NK-92 (cell line): ENCODE measurements around the gene MISP3.

Experiments used
- DNase-seq: peaks from one replicate; lab custom pipeline; 2025; ENCODE audit not compliant: unreplicated experiment; lab: John Stamatoyannopoulos, UW

The MISP3 gene

DNA sequence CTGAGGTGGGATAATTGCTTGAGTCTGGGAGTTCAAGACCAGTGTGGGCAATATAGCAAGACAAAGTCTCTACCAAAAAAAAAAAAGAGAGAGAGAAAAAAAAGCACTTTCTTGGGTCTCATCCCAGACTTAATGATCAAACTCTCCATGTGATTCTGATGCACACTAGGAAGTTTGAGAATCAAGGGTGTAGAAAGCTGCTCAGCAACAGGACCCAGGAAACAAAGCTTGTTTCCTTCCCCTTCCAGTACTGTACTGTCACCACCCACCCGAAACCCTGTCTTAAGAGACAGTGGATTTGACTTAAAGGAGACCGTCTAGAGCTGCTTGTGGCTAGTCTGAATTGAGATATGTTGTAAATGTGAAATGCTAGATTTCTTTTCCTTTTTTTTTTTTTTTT is 5.8 kb downstream of the MISP3 start:
- no peak for DNase-seq

DNA sequence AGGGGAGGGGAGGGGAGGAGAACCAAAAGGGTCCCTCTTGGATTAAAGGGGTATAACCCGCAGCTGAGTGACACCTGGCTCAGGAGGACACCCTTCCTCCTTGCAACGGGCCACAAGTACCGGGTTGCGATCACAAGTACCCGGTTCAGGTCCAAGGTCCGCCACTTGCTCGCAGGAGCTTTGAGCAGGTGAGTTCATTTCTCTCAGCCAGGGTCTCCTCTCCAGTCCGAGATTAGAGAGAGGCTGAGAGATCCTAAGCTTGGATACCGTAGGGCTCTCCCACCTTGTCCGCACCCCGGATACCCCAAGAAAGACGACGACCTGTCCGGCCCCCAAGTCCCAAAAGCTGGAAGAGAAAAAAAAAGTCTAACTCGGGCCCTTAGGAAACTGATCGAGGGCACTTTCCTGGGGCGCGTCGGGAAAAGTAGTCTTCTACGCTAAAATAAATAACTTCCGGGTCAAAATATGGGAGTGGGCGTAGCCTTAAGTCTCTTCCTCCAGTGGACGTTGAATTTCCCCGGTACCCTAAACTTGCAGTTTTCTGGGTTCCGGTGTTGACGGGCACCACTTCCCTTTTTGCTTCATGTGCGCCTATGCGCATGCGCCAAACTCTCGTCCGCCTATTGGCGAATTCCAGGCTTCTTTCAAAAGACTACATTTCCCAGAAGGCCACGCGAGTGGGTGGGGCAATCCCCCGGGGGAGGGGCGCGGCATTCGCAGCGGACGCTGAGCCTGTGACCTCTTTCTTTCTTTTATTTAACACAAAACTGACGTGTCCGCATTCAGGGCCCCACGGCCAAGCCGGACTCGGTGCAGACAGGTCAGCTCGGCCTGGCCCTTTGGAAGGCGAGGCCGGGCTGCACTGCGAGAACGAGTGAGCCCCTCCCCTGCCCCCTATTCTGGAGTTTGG is 8.6 kb downstream of the MISP3 start:
- peak; percentile 95 for DNase-seq

DNA sequence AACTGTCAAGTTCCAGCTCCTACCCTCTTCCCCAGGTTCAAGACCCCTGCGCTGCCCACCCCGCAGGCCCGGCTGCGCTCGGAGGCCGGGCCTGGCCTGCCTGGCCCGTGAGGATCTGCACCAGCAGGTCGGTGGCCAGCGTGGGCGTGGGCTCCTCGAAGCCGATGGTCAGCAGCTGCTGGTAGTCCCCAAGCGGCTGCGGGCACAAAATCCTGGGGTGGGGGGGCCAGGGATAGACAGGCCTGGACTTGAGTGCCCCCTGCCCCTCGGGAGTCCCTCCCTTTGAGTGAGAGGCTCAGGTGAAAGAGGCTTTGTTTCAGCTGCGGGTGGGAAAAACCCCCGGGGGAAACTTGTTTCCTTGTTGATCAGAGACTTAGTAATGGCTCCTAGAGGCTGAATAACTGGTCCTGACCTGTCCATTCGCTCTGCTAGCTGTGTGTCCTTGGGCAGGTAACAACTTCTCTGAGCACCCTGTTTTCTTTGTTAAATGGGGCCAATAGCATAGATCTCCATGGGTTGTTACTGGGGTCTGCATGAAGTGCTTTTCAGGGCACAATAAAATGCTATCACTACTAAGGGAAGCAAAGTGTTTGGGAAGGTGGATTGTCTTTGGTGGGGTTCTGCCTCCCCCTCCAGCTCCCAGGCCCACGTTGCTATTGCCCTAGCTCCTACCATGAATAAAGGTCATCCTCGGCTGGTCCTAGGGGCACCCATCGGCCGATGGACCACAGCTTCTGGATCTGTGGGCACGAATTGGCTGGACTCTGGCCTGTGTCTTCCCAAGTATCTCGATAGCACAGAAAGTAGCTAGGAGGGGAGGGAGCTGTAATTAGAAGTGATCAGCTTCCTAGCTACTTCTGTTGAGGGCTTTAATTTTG is 9.4 kb downstream of the MISP3 start:
- no peak for DNase-seq

DNA sequence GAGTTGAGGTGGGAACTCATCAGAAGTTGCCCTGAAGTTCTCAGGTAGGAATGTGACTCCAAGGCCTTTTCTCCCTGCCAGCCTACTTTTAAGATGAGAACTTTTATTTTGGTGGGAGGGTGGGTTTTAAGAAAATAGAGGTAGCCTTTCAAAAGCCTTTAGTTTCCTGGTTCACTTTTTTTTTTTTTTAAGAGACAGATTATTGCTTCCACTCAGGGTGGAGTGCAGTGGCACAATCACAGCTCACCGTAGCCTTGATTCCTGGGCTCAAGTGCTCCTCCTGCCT is 10.0 kb downstream of the MISP3 start:
- no peak for DNase-seq

DNA sequence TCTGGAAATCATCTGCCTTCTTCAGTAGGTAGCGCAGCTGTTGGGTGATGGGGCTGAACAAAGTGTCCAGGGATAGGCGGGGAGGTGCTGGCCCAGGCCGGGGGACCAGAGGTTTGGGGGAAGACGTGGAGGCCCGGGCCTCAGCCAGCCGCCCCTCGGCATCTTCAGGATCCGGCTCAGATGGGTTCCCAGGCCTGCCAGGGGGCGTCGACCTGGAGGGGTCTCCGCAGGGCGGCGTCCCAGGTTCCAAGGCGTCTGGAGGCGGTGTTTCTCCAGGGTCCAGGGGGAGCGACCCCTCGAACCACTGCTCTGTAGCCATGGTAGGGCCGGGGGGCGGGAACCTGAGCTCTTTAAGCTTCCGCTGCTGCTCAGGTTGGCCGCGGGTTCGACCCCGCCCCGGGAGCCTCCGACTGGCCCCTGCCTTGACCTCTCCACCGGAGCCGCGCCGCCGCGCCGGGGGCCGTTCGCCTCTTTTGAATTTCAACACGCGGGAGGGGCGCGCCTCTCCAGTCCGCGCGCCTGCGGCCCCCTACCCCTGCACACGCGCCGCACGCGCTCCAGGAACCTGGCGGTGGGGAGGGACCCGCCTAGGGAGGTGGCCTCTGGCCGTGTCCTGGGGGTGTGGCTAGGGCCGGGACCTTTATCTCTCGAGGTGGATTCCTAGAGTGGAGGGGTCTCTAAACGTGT is 12.9 kb downstream of the MISP3 start, which contains the start of gene C19orf67:
TSS of gene C19orf67 (minus strand) at position 475 of the 687 bp plus-strand sequence. CDS start at position 319, 156 bp downstream.
- no peak for DNase-seq

DNA sequence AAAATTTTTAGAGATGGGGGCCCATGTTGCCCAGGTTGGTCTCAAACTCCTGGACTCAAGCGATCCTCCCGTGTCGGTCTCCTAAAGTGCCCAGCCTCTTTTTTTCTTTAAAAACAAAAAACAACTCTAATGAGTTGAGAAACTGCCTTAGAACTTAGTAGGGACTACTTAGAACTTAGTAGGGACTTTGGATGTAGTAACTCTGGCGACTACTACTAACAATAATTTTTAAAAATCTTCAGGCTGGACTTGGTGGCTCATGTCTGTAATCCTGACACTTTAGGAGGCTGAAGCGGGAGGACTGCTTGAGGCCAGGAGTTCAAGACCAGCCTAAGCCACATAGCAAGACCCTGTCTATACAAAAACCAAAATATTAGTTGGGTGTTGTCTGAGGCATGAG is 13.5 kb downstream of the MISP3 start:
- no peak for DNase-seq

DNA sequence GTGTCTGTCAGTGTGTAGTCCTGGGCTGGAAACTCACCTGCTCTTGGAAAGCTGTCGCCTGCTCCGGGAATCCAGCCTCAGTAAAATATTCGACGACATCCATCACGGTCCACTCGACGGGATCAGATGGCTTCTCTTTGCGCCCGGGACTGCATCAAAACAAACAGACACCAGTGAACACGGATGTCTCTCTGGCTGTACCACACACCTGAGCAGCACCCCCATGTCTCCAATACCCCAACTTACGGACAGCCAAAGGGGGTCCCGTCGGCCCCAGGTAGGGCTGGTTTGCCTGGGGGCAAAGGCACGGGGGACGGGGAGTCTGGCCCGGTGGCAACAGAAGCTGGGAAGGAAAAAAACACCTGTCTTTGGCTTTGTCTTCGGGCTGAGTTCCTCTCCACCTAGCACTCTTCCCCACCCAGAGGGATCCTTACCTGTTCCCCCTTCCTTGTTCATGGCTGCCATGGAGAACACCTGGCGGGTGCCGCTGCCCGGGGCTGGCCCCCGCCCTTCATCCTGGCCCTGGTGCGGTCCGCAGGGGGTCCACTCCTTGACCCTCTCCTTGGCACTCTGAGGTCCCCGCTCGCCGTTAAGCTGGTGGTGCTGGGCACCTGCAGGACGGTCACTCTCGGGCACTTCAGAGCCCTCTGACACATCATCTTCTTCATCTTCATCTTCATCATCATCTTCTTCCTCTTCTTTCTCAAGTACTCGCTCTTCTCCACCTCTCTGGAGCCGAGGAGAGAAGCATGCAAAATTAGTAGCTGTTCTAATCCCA is 16.2 kb downstream of the MISP3 start:
- no peak for DNase-seq

DNA sequence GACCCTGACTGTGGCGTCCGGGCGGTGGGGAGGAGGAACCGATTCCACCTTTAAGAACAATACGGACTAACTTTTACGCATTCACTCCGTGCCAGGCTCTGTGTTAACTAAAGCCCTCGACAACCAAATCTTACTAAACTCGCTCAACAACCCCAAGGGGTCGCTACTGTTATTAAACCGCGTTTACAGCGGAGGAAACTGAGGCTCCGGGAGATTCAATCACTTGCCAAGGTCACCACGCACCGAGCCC is 16.8 kb downstream of the MISP3 start:
- DNase-seq: no peak

DNA sequence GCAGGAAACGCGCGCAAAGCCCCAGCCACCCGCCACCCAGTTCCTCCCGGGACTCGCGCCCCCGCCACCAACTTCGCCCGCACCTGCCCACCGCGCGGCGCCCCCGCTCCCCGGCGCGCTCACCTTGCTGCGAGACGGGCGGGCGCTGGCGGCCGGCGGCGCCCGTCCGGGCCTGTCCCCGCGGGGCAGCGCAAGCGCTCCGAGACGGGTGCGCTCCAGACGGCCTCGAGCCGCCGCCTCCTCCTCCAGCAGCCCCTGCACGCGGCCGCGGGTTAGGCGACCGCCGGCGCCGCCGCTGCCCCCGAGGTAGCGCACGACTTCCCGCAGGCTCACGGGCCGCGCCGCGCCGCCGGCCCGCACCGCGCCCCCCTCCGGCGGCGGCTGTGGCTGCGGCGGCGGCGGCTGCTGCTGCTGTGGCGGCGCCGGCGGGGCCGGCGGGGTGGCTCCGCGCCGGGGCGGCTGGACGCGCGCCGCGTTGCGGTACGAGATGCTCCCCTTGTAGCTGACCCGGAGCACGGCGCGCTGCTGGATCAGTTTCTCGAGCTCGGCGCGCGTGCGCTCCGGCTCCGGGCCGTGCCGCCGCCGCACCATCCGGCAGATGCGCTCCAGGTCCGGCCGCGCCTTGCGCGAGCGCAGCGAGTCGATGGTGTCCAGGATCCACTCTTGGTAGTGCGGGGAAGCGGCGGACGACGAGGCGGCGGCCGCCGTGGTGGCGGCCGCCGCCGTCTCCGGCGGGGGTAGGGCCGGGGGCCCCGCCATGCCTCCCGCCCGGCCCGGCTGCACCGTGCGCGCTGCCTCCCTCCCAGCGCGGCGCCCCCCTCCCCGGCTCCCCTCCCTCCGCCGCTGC is 17.3 kb downstream of the MISP3 start:
- DNase-seq: no peak

DNA sequence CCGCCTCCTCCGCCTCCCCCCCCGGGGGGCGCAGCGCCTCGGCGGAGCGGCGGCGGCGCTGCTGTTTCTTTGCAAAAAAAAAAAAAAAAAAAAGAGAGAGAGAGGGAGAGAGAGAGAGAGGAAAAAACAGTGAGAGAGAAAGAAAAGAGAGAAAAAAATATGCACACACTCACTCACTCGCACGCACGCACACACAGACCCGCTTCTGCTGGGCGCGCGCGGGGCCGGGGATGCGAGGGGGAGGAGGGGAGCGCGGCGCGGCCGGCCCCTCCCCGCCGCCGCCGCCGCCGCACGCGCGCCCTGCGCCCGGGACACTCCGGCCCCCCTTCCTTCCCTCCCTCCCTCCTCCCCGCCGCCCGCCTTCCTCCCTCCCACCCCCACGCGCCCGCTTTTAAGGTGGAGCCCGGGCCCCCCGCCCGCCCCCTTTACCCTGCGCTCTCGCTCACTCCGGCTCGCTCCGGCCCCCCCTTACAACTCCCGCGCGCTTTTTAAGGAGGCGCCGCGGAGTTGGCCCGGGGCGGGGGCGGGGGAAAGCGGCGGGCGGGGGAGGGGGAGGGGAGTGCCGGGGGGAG is 18.0 kb downstream of the MISP3 start, which contains the start of gene SAMD1:
TSS of gene SAMD1 (minus strand) at position 243 of the 572 bp plus-strand sequence.
- DNase-seq: peak; percentile 25

DNA sequence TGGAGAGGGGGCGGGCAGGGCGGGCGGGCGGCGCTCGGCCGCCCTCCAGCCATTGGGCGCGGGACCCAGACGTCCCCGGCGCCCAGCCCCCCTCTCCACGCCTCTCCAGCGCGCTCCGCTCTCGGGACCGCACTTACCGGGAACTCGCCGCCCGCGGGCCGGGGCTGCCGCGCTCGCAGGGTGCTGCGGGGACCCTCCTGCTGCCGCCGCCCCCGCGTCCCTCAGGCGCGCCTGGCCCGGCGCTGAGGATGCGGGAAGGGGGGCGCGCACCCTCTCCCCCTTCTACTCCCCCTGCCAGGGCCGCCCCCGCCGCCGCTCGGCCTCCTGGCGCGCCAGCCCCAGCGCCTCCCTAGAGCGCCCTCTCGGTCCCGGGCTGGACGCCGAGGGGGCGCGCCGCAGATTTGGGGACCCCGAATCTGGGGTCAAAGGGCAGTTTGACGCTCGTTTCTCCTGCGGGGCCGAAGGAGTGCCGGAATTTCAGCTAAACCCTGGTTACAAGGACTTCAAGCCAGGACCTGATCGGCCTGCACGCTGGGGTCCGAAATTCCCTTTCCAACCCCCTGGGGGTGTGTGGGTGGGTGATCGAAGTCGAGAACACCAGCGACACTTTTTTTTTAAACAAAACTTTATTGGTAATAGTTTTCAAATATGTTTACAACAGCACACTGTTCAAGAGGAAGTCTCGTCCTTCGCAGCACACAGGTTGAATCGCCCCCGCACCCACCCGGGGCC is 18.7 kb downstream of the MISP3 start:
- no peak for DNase-seq

DNA sequence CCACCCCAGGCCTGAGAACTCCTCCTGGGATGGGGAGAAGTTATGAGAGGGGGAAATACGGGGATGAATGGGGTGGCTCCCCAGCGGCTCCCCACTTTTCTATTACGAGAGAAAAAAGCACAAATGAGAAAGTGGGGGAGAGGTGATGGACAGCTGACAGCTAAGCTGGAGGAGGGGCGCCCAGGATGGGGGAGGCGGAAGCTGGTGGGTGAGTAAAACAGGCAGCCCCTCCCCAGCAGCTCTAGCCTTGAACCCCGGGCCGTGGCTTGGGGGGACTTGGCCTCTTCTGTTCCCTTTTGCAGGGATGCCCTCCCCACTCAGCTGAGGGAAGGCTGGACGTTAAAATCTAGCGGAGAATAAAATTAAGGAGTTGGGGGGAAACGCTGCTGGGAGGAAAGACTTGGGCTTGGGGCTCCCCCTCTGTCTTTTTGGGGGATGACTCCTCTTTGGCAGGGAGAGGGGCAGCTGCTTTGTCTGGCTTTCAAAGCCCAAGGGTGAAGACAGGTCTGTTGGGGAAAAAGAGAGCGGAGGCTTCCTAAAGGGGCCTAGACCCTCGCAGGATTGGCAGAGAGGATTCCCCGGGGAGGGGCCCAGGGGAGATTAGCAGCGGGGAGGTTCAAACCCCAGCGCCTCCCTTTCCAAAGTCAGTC is 19.4 kb downstream of the MISP3 start:
- no peak for DNase-seq

DNA sequence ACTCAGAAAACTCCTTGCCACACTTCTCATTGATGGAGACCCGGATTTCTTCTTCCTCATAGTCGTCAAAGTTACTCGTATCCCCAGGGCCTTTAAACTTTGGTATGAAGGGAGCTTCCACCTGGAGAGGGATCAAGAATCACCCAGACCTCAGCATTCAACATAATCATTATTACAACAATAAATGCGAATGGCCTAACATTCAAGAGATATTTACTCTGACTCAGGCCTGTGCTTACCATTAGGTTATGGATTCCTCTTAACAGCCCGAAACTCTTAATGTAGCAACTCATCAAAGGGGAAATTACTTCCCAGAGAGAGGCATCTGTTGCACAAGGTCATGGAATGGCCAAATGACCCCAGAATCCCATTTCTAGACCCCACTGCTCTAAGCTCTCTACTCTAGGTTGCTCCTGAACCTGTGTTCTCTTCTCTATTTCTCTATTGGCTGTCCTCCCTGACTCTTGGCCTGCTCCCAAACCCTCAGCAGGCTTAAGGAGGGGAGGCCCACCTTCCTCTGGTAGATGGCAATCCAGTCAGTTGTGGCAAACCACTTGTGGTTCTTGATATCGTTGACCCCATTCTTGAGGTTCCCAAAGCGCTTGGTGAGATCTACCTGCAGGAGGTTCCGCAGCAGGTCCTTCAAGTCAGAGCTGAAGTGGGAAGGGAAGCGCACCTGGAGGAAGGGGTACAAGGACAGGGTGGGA is 20.7 kb downstream of the MISP3 start:
- no peak for DNase-seq

DNA sequence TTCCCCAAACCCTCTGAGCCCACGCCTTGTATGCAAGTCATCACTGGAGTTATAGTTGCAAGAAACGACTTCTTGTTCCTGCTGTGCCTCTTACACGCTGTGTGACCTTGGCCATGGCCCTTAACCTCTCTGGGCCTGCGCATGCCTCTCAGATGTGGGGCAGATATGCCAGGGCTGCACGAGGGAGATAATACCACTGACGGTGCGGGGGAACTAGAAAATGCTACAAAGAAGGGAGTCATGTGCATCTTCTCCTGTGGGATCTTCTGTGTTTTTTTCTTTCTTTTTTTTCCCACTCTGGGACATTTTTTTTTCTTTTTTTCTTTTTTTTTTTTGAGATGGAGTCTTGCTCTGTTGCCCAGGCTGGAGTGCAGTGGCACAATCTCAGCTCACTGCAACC is 22.3 kb downstream of the MISP3 start:
- no peak for DNase-seq

DNA sequence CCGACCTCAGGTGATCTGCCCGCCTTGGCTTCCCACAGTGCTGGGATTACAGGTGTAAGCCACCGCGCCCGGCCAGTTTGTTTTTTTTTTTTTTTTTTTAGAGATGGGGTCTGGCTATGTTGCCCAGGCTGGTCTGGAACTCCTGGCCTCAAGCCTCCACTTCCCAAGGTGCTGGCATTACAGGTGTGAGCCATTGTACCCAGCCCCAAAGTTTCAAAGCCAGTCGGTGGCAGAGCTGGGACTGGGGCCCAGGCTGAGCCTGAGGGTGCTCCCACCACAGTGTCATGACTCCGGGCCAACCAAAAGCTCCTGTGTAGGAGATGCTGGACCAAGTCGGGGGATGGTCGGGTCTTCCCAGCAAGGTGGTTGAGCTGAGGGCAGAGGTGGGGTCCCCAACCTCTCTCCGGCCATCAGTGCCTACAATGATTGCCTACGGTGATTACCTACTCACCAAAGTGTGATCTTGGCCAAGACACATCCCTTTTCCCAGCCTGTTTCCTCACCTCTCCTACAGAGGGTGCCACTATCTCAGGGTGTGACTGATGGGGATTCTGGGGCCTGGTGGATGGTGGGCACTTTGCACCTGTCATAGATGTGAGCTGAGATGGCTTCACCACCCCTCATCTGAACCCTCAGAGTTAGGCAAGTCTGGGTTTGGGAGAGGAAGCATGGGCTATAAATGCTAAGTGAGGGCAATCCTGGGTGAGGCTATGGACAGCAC is 23.8 kb downstream of the MISP3 start:
- no peak for DNase-seq

DNA sequence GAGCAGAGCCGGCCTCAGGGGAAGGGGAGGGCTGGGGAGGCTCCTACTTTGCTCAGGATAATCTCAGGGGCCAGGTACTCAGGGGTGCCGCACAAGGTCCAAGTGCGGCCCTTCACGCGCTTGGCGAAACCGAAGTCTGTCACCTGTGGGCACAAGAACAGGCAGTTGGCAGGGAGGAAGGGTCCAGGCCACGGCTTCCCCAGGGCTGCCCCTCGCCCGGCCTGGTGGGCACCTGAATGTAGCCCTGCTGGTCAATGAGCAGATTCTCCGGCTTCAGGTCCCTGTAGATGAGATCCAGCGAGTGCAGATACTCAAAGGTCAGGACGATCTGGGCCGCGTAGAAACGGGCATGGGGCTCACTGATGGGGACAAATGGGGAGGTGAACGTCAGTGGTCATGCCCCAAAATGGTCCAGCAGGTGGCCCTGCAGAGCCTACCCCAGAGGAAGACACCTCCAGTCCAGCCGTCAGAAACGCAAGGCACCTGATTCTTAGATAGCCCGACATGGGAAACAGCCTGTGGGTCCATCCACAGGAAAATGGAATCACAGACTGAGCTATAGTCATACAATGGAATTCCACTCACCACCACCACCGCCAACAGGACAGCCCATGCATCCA is 25.1 kb downstream of the MISP3 start:
- no peak for DNase-seq

DNA sequence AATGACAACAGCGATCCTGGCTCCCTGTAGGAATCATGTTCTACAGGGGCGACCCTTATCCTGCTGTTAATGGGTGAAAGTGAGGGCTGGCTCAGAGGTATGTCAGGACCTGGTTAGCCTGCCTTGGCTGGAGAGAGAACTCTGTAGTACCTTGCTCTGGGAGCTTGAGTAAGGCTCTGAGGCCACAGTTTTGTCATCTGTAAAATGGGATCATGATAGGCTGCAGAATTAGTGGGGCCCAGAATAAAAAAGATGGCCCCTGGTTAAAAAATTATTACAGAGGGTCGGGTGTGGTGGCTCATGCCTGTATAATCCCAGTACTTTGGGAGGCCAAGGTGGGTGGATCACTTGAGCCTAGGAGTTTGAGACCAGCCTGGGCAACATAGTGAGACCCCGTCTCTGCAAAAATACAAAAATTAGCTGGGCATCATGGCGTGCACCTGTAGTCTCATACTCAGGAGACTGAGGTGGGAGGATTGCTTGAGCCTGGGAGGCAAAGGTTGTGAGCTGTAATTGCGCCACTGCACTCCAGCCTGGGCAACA is 28.5 kb downstream of the MISP3 start:
- no peak for DNase-seq
